Superior temporal gyrus (tissue), 1 donor: ENCODE results near the gene TEX2.
"Not testable (repeated sequence)": the region's sequence is repeated elsewhere in the genome, so short reads cannot be mapped to it uniquely, and the experiment has no call there.

ENCODE experiments used
- DNase-seq: peaks from one replicate; pipeline ENCODE4 v3.0.0-alpha.2; 2016; ENCODE audit errors: extremely low spot score

Gene TEX2

DNA sequence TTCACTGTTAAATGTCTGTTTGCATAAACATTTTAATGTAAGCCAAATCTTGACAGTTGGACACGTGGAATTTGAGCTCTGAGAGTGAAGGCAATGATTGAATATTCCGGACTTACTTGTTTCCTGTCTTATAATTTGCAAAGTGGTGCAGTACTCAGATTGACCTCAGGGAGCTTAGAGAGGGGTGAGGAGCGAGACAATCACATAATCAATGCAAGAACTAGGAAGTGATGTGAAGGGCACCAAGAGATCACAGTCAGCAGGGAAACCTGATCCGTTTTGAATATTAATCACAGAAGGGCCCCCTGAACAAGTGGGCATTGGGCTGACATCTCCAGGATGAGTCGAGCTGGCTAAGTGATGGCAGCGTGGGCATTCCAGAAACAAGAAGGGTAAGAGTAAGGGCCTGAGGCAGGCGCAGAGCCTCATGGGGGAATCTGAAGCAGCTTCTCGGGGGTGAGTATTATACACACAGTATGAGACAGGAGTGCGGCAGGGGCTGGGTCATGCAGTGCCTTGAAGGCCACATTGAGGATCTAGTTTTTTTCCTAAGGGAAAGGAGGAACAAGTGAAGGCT lies 26.1 kb downstream of the TEX2 start:
- DNase-seq = no peak

DNA sequence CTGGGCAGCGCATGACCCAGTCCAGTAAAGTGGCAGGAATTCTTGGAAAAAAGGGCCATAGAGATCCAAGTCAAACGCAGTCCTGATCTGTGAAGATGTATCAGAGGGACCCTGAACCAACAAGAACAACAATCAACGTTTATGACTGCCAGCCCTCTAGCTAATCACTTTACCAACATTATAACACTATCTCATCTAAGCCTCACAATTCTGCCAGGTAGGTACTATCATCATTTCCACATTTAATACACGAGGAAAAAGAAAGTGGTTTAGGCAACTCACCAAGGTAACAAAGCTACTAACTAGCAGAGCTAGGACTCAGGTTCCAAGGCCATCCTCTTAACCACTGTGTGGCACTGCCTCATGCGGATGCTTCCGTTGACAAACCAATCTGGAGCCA lies 28.1 kb downstream of the TEX2 start:
- DNase-seq = no peak

DNA sequence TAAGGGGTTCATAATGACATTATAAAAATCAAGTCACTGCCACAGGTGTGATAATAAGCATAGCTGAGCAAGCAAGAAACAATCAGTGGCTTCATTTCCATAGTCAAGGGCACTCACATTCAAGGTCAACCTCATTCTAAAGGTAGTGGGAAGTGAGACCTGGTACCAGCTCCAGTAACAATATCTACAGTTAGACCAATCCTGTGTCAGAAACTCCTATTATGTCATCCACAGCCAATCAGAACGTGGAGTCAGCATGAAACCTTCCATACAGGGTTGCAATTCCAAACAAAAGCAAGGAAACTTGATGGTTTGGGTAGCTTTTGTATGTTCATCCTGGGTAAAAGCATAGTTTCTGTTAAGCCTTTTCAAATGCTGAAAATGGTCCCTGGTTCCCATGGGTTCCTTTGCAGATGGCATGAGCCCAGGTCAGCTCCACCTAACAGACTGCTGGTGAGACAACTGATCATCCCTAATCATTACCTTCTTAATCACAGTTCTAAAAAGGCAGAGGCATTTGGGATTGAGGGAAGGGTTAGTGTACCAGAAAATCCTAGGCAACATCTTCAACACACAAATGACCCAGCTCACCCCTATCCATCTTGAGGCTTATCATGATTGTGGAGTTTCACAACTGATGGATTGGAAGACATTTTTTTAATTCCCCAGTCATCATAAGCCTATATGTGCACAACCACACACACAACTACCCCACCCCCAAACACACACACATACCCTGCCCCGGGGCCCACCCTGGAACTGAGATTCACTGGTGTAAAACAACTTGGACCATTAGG lies 30.4 kb downstream of the TEX2 start:
- DNase-seq = no peak

DNA sequence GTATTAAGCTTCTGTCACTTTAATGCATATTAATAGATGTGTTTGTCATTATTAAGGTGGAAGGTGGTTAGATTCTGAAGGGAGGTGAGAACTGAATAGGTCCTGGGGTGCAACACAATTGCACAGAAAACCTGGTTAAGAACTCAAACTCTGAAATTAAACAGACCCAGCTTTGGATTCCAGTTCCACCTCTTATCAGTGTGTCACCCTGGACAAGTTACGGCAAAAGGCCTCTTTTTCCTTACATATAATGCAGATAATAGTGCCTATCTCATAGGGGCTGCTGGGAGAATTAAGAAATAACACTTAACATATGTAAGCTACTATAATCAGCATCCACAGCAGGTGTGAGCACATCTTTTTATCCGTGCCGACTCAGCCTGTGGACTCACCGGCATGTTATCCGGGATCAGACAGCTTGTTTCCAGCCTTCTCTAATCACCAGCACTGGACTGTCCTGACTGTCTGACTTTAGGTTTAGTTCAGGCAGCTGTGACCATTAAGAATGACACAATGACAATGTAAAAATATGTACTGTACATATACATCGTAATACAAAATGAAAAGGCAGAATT lies 31.4 kb downstream of the TEX2 start:
- no peak for DNase-seq

DNA sequence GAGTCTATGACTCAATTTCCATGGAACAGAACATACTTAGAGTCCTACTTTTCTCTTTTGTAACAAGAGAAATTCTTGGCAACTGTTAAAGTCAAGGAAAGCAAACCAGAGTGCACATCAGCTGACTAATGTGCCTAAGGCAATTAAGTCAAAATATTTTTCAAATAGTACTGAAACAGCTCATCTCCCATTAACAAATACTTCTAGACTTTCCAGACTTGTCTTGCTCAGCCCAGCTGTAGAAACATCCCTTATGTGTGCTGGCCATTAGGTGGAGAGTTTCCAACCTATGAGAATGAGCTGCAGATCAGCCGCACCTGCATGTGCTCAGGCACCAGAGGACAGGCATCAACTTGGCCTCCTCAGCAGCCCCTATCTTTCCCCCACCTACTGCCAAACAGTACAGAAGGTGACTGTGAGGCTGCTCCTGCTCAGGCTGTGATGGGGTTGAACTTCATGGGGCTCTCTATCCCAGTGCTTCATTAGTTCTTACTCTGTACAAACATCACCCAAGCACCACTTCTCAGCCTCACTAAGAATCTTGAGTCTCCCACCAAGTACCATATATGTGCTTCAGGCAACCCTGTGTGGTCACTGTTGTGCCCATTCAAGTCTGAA lies 32.2 kb downstream of the TEX2 start:
- no peak for DNase-seq

DNA sequence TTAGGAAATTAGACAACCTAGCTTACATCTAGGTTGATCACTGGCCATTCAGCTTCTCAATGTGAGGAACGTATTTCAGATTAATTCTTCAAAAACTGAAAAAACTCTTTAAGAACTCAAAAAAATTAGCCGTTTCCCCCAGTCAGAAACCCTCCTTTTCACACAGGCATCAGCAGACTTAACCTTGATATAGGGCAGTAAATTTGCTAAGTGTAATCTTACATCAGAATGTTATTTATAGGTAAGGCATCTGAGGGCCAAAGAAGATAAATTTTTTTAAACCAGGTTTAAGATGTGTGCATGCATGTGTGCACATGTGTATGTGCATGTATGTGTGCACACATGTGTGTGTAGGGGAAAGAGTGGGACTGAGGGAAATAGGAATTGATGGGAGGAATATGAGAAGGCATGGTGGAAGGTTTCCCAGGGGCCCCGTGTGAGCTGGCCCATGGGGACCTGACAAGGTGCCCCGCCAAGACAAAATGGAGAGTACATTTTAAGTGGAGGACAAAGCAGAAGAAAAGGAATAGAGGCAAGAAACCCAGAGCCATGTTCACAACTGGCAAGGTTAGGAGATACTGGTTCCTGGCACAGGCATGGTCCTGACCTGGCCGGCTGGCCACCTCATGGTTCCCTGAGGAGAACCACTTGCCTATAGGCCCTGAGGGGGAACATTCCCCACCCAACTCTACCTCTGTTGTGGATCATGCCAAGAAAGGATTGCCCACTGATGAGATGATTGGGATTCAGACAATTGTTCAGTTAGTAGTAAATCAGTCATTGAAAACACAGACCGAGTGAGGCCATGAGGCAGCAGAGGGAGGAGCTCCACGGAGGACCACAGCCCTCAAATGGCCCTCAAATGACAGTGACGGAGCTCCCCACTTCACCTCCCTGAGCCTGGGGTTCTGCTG lies 33.0 kb downstream of the TEX2 start:
- DNase-seq = no peak

DNA sequence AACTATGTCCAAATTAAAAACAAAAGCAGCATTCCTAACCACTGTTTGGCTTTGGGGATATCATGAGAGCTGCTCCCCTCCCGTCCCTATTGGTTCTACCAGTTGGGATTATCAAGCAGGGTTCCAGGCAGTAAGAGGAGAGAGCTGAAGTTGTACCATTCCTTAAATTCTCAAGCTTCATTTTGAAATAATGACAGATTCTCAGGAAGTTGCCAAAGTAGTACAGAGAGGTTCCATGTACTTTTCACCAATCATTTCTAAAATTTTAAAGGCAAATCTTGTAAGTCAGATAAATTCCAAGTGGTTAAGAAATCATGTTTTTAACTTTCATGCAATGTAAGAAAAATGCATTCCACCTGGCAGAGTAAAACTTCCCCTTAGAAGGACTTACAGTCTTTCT lies 36.9 kb downstream of the TEX2 start:
- no peak for DNase-seq

DNA sequence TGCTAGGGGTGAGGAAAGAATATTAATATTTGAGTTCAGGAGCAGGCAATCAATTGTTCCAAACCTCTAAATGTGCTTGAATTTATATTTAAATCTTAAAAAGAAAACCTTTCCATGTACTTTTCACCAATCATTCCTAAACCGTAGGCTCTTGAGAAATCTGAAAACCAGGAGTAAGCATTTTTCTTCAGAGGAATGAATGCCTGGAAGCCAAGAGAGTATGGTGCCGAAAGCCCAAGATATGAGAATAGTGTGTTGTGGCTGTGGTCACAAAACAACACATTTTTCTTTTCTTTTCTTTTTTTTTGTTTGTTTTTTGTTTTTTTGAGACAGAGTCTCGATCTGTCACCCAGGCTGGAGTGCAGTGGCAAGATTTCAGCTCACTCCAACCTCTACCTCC lies 37.6 kb downstream of the TEX2 start:
- DNase-seq = no peak

DNA sequence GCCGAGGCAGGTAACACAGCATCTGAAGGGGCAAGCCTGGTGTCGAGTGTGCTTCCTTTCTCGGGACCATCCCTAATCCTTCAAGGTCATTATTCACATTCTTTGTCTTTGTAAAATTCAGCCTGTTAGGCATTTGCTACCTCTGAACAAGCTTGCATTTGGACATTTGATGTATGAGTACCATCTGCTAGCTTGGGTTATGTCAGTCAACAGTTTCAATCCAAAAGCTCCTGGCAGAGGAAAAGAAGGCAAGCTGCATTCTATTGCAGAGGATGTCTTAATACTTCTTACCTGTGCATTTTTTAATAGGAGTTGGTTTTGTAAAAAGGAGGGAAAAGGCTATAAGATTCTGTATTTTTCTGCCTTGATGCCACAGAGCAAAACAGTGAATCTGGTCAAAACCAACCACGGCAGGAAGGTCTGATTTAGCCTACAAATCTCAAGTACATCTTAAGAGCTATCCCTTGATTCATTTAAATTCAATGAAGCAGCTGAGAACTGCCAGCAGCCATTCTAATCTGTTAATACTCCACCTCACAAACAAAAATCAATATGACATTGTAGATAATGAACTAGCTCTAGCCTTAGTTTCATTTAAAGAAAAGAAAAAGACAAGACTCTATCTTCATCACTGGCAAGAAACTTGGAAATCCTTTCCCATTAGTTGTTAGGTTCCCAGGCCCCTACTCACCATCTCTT lies 39.0 kb downstream of the TEX2 start:
- DNase-seq = no peak

DNA sequence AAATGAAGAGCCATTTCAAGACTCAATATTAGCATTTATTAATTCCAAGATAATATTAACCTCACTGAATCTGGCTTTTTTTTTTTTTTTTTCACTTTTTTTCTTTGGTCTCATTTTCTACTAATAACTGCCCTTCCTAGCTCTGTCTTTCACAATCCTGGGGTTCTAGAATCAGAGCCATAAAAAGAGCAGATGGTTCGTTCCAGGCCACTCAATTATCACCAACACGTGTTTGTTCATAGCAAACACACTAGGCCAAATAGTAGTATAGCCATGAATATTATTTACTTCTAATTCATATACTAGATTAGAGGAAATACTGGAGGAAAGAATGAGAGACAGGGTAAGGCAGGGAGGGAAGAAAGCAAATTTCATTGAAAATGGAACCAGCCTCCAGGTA lies 39.8 kb downstream of the TEX2 start:
- DNase-seq = no peak

DNA sequence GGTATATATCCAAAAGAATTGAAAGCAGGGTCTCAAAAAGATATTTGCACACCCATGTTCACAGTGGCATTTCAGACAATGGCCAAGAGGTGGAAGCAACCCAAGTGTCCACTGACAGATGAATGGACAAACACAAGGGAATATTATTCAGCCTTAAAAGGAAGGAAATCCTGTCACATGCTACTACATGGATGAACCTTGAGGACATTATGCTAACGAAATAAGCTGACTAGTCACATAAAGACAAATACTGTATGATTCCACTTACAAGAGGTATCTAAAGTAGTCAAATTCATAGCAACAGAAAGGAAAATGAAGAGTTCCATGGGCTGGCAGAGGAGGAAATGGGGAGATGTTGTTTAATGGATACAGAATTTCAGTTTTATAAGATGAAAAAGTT lies 41.4 kb downstream of the TEX2 start:
- no peak for DNase-seq

DNA sequence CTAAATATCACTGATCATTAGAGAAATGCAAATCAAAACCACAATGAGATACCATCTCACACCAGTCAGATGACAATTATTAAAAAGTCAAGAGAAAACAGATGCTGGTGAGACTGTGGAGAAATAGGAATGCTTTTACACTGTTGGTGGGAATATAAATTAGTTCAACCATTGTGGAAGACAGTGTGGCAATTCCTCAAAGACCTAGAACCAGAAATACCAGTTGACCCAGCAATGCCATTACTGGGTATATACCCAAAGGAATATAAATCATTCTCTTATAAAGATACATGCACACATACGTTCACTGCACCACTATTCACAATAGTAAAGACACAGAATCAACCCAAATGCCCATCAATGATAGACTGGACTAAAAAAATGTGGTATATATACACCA lies 42.5 kb downstream of the TEX2 start:
- not testable (repeated sequence) for DNase-seq

DNA sequence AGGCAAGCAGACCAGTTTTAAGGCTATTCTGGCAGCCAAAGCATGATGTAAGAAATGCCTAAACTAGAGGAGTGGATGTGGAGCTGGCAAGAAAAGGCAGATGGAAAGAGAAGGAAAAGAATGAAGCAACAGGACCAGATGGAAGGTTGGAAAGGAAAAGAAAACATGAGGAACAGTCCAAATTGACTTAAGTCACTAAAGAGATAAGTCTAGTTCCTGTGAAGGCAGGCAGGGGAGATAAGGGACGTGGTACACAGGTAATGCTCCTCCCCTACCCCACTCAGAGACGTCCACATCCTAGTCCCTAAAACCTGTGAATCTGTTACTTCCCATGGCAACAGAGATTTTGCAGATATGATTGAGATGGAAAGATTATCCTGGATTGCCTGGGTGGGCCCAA lies 43.5 kb downstream of the TEX2 start:
- DNase-seq = no peak

DNA sequence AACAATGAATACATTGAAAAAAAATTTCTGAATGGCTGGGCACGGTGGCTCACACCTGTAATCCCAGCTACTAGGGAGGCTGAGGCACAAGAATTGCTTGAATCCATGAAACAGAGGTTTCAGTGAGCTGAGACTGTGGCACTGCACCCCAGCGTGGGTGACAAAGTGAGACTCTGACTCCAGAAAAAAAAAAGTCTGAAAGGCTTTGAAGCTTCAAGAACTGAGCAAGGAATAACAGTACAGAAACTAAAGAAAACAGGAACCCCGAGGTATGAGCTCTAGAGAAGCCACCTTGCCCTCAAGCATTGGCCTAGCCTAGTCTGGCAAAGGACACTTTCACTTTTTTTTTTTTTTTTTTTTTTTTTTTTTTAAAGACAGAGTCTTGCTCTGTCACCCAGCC lies 45.0 kb downstream of the TEX2 start:
- DNase-seq = no peak

DNA sequence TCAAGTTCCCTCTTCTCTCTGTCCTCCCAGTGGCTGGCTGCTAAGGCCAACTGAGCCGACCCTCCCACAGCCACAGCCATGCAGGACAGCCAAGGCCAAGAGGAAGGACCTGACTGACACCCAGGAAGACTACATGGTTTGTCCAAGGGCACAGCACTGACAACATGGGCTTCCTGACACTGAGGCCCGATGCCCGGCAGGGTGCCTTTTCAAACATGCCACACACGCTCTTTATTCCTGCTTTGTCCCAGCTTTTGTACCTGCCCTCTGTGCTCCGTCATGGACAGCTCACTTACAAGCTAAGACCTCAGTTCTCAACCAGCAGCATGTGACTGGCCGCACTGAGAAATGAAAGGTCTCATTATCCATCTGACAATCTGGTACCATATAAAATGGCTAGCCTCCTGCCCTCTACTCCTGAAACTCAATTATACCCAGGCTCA lies 45.8 kb downstream of the TEX2 start:
- DNase-seq = peak; percentile 55

DNA sequence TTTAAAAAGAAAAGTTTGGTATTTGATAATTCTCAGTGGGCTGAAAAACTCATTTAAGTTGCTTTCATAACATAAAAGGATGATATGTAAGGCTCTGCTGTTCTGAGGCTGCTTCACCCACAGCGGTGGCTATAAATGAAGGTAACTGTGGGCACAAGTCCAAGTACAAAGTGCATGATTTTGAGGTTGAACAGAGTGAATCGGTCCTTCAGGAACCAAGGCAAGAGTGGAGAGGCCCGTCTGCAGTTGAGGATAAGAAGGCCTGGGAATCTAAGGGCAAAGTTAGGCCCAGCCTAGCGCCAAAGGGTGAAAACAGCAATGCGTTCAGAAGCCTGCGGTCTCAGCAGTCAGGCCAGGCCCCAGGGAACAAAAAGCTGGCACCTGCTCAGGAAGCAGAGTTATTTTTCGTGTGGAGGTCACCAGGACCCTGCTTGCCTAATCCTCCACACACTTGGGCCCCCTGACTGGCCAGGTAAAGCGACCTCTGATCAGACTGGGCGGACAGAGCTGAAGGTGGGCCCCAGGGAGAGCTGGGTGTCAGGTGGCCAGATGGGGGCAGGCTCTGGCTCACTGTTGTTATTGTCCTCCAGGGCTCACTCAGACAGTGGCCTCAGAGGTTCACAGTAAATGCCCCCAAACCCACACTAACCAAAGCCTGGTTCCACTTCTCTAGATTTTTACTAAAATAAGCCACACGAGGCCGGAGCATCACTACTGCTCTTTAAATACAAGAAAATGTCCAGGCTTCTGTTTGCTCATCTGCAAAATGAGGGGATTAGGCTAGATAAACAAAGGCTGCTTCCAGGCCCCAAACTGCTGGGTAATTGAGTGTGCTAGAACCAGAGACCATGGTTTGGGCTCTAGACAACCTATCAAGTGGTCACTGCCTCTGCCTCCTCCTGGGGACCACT lies 46.5 kb downstream of the TEX2 start:
- no peak for DNase-seq

DNA sequence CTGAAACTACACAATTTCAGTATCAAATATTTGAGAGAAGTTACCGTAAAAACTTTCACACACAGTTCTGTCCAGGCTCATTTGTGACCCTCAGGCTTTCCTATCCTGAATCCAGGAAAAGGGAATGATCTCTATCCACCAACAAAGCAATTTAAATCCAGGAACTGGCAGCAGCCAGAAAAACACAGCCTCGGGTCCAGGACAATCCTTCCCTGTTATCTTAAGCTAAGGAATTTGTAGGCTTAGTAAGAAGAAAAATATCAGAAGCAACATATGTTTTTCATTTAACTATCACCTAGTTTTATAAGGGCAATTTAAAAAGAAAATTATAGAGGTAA lies 47.1 kb downstream of the TEX2 start:
- DNase-seq = no peak

DNA sequence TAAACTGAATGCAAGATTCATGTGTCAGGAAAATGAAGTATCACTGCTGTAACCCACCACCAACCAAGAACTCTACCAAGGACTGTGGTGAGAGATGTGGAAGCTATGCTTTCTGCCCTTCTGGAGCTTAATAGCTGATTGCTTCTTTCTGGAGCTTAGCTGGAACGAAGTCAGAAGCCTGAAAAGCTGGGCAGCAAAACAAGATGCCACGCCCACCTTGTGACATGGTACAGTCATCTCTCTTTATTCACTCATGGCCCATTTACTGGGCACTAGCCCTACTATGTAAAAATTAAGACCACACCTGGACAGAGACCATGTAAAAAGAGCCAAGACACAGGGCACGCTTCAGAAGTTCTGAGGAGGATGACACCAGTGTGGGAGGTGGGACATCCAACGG lies 48.1 kb downstream of the TEX2 start:
- no peak for DNase-seq

DNA sequence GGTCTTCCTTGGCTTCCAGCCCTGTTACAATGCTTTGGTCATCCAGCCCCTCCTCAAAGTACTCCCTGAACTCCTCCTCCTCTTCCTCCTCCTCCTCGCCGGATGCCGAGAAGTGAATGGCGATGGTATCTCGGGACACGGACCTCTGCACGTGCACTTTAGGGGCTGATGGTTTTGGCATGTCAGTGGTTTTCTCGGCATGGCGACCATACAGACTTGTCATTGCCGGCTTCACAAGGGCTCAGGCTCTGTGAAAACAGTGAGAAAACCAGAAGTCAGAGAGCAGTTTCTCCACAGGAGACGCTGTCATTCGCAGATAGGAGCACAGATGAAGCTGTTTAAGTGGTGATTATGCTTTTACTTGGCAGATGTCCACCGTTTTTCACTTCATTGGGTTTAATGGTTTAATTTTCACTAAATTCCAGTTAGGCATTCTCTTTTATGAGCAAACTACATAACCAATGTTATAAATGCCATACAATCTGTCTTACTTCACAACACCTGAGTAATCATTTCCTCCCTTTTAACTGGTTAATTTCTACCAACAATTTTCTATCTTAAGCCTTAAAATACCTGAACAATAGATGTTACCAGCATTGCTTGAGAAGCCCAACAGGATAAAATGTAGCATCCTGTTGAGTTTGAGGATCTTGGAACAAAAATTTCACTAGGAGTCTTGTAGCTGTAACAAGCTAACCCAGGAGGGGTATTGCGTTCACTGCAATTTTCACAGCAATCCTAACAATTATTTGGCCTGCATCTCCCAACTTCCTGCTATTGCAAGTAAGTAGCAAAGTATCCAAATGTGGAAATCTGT lies 48.9 kb downstream of the TEX2 start:
- no peak for DNase-seq
